ENCODE results near the gene CPTP.

Gene CPTP

DNA sequence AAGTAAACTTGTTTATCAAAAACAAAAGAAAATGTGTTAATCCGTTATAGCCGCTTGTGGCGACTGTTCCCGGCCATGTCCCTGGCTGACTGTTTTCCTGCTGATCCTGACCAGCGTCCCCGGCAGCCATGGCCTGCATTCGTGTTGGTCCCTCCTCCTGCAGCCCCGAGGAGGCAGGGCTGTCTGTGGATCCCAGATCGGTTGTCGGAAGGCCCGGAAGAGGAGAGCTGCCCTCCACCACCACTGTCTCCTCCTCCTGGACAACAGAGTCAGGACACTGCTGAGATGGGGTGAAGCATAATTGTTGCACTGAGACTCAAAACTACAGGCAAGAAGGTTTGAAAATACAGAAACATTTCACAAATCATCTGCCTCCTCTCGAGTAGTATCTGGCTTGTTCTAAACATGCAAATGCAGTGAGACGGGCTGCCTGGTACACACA lies 37.4 kb downstream of the CPTP start:
- Histone ChIP-seq H3K4me3 (ENCODE audit: low read depth in 1 of 2, low read length in 2 of 2) (no peak overlapping the region), H3K9ac (ENCODE audit: low read depth, low read length) (no peak overlapping the region), H4K20me1 (ENCODE audit: insufficient read depth, low read length) (no peaks in the 10 kb centered on the region), H3K36me3 (ENCODE audit: insufficient read depth, low read length) (no peaks in the 10 kb centered on the region), H3K27ac (ENCODE audit: low read length) (no peak overlapping the region), H2AFZ (ENCODE audit: low read depth, low read length) (no peak overlapping the region), H3K9me3 (ENCODE audit: insufficient read depth, low read length, severe bottlenecking) (peaks cover 13% of the 10 kb centered on the region), H3K4me2 (ENCODE audit: insufficient read depth, low read length) (no peak overlapping the region), H3K4me1 (ENCODE audit: insufficient read depth, low read length) (no peaks in the 10 kb centered on the region), H3K79me2 (ENCODE audit: insufficient read depth, low read length) (no peaks in the 10 kb centered on the region), H3K27me3 (ENCODE audit: insufficient read depth, low read length, poor library complexity) (no peaks in the 10 kb centered on the region)
- TF ChIP-seq EZH2 (IDR thresholded peaks at IDR 0.05; ENCODE audit: borderline replicate concordance, low read depth, low read length, severe bottlenecking) (no peak), CTCF (IDR thresholded peaks at IDR 0.05; ENCODE audit: borderline replicate concordance, extremely low read depth, low read length, poor library complexity, severe bottlenecking) (no peak)
- no peak for DNase-seq
- ATAC-seq (ENCODE audit: insufficient read depth, low read depth) = no peak

GRCh38 chr1:1364266-1364665 lies 39.7 kb downstream of the CPTP start:
- Histone ChIP-seq H3K27me3 (ENCODE audit: insufficient read depth, low read length, poor library complexity) (no peaks in the 10 kb centered on the region), H3K4me2 (ENCODE audit: insufficient read depth, low read length) (no peak overlapping the region), H3K4me3 (ENCODE audit: low read depth in 1 of 2, low read length in 2 of 2) (no peak overlapping the region), H3K9ac (ENCODE audit: low read depth, low read length) (no peak overlapping the region), H3K4me1 (ENCODE audit: insufficient read depth, low read length) (no peaks in the 10 kb centered on the region), H3K27ac (ENCODE audit: low read length) (no peak overlapping the region), H3K79me2 (ENCODE audit: insufficient read depth, low read length) (no peaks in the 10 kb centered on the region), H4K20me1 (ENCODE audit: insufficient read depth, low read length) (no peaks in the 10 kb centered on the region), H2AFZ (ENCODE audit: low read depth, low read length) (no peak overlapping the region), H3K9me3 (ENCODE audit: insufficient read depth, low read length, severe bottlenecking) (peaks cover 17% of the 10 kb centered on the region), H3K36me3 (ENCODE audit: insufficient read depth, low read length) (no peaks in the 10 kb centered on the region)
- DNase-seq (no peak), ATAC-seq (ENCODE audit: insufficient read depth, low read depth) (no peak)
- no peak for TF ChIP-seq EZH2 (IDR thresholded peaks at IDR 0.05; ENCODE audit: borderline replicate concordance, low read depth, low read length, severe bottlenecking)
- TF ChIP-seq CTCF (IDR thresholded peaks at IDR 0.05; ENCODE audit: borderline replicate concordance, extremely low read depth, low read length, poor library complexity, severe bottlenecking) = no peak

DNA sequence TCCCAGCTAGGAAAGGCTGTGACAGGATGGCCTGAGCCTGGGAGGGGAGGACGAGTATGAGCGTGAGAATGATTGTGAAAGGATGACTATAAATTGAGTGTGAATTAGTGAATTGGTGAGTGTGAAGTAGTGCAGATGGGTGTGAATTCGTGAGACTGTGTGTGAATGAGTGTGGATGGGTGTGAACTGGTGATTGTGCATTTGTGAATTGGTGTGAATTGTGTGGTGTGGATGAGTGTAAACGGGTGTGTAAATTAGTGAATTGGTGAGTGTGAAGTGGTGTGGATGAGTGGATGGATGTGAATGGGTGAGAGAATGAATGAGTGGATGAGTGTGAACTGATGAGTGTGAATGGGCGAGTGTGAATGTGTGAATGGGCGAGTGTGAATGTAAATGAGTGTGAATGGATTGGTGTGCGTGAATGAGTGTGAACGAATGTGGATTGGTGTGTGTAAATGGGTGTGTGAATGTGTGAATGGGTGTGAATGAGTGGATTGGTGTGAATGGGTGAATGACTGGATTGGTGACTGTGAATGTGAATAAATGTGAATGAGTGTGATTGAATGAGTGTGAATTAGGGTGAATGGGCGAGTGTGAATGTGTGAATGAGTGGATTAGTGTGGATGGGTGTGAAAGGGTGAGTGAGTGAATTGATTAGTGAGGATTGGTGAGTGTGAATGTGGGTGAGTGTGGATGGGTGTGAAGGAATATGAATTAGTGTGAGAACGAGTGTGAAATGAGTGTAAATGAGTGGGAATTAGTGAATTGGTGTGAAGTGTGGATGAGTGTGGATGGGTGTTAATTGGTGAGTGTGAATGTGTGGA lies 41.5 kb downstream of the CPTP start:
- Histone ChIP-seq H2AFZ (ENCODE audit: low read depth, low read length) (no peak overlapping the region), H3K27me3 (ENCODE audit: insufficient read depth, low read length, poor library complexity) (no peaks in the 10 kb centered on the region), H4K20me1 (ENCODE audit: insufficient read depth, low read length) (no peaks in the 10 kb centered on the region; the same call in 1 of the 2 replicates), H3K79me2 (ENCODE audit: insufficient read depth, low read length) (no peaks in the 10 kb centered on the region), H3K4me2 (ENCODE audit: insufficient read depth, low read length) (no peak overlapping the region), H3K27ac (ENCODE audit: low read length) (no peak overlapping the region), H3K4me1 (ENCODE audit: insufficient read depth, low read length) (no peaks in the 10 kb centered on the region), H3K36me3 (ENCODE audit: insufficient read depth, low read length) (no peaks in the 10 kb centered on the region), H3K9ac (ENCODE audit: low read depth, low read length) (no peak overlapping the region), H3K9me3 (ENCODE audit: insufficient read depth, low read length, severe bottlenecking) (peaks cover 17% of the 10 kb centered on the region), H3K4me3 (ENCODE audit: low read depth in 1 of 2, low read length in 2 of 2) (no peak overlapping the region)
- ATAC-seq (ENCODE audit: insufficient read depth, low read depth) (no peak), DNase-seq (no peak)
- TF ChIP-seq EZH2 (IDR thresholded peaks at IDR 0.05; ENCODE audit: borderline replicate concordance, low read depth, low read length, severe bottlenecking) = no peak
- no peak for TF ChIP-seq CTCF (IDR thresholded peaks at IDR 0.05; ENCODE audit: borderline replicate concordance, extremely low read depth, low read length, poor library complexity, severe bottlenecking)

Data from DND-41 (cell line).